GM18951 (cell line): ENCODE results near the gene PKD1L1.

Experiments used
- POLR2A ChIP-seq: IDR thresholded peaks from 4 replicates; pipeline ENCODE4 v1.6.1; 2011; ENCODE audit warnings: mild to moderate bottlenecking; ENCODE audit not compliant: insufficient read length, insufficient read depth; ENCODE audit errors: extremely low read depth
- in situ Hi-C: fragments of 300-500 bp; cut with MboI; formaldehyde crosslinking; loops from one replicate; pipeline ENCODE4 v1.12.0; 2022; ENCODE audit warnings: low sequenced_read_pairs, mixed read lengths, inconsistent platforms; ENCODE audit not compliant: unreplicated experiment

Gene PKD1L1

GRCh38 chr7:47818796-47819606, 129.3 kb downstream of the PKD1L1 start:
- no peak for TF ChIP-seq POLR2A
- in situ Hi-C loops: loop anchor here (10.0 kb wide), 2 partner anchors 374 to 544 kb away; no protein-coding TSS in a partner anchor

GRCh38 chr7:47817917-47818316, 130.3 kb downstream of the PKD1L1 start:
- in situ Hi-C loops: loop anchor here (10.0 kb wide), 2 partner anchors 373 to 543 kb away; no protein-coding TSS in a partner anchor
- TF ChIP-seq POLR2A: no peak

GRCh38 chr7:47816647-47817046, 131.6 kb downstream of the PKD1L1 start:
- in situ Hi-C loops: loop anchor here (10.0 kb wide), 2 partner anchors 372 to 542 kb away; no protein-coding TSS in a partner anchor
- no peak for TF ChIP-seq POLR2A

- in situ Hi-C loops: loop anchor here (10.0 kb wide), 2 partner anchors 371 to 541 kb away; no protein-coding TSS in a partner anchor
- TF ChIP-seq POLR2A: no peak
Observed at GRCh38 chr7:47815867-47816266, 132.4 kb downstream of the PKD1L1 start.

GRCh38 chr7:47814905-47815613, 133.2 kb downstream of the PKD1L1 start:
- in situ Hi-C loops: loop anchor here (10.0 kb wide), 2 partner anchors 370 to 540 kb away; no protein-coding TSS in a partner anchor
- no peak for TF ChIP-seq POLR2A

- TF ChIP-seq POLR2A: no peak
- in situ Hi-C loops: loop anchor here (10.0 kb wide), 2 partner anchors 369 to 539 kb away; no protein-coding TSS in a partner anchor
Observed at GRCh38 chr7:47813620-47814260, 134.5 kb downstream of the PKD1L1 start.

GRCh38 chr7:47812429-47813136, 135.7 kb downstream of the PKD1L1 start:
- no peak for TF ChIP-seq POLR2A
- in situ Hi-C loops: loop anchor here (10.0 kb wide), 2 partner anchors 368 to 538 kb away; no protein-coding TSS in a partner anchor

- TF ChIP-seq POLR2A: no peak
- in situ Hi-C loops: loop anchor here (10.0 kb wide), 2 partner anchors 367 to 537 kb away; no protein-coding TSS in a partner anchor
Observed at GRCh38 chr7:47811632-47812380, 136.5 kb downstream of the PKD1L1 start.

- no peak for TF ChIP-seq POLR2A
- in situ Hi-C loops: no loop called here
Observed at GRCh38 chr7:47809387-47809786, 138.9 kb downstream of the PKD1L1 start.

- in situ Hi-C loops: no loop called here
- no peak for TF ChIP-seq POLR2A
Observed at GRCh38 chr7:47808321-47808720, 139.9 kb downstream of the PKD1L1 start.

GRCh38 chr7:47807756-47808155, 140.5 kb downstream of the PKD1L1 start:
- TF ChIP-seq POLR2A: no peak
- in situ Hi-C loops: no loop called here

- in situ Hi-C loops: no loop called here
- no peak for TF ChIP-seq POLR2A
Observed at GRCh38 chr7:47807126-47807525, 141.1 kb downstream of the PKD1L1 start.
